Esophagus squamous epithelium (tissue), 5 donors: ENCODE data around the gene HNRNPAB. TPM values are rescaled to one million over a fixed set of nuclear protein-coding genes. Genes with fewer than 3 reads are reported as not detected.

Experiments used
- DNase-seq: peaks from one replicate; lab custom pipeline; 2025; lab: John Stamatoyannopoulos, UW
- H3K27ac ChIP-seq, 4 donors: fragments of 200-600 bp; sonication (generic); one replicate each; pipeline ENCODE4 v1.5.1; 2016 to 2019; ENCODE audit warnings: mild to moderate bottlenecking in 1 of 4
- H3K27me3 ChIP-seq, 4 donors: fragments of 200-600 bp; sonication (generic); 1 replicate in 3 of 4; 2 replicates in 1 of 4; pipeline versions ENCODE4 v1.5.1 to v1.6.0; 2017 to 2021; ENCODE audit warnings: antibody characterized with exemption in 1 of 4
- H3K36me3 ChIP-seq, 3 donors: fragments of 200-600 bp; sonication (generic); one replicate each; pipeline ENCODE4 v1.5.1; 2016 to 2019
- H3K4me1 ChIP-seq, 3 donors: fragments of 200-600 bp; sonication (generic); one replicate each; pipeline ENCODE4 v1.5.1; 2017 to 2019
- H3K4me3 ChIP-seq, 4 donors: fragments of 200-600 bp; sonication (generic); 1 replicate in 3 of 4; 2 replicates in 1 of 4; pipeline ENCODE4 v1.5.1; 2016 to 2019; ENCODE audit warnings: mild to moderate bottlenecking in 2 of 4, moderate library complexity in 1 of 4
- H3K9me3 ChIP-seq, 3 donors: fragments of 200-600 bp; sonication (generic); one replicate each; pipeline ENCODE4 v1.5.1; 2016 to 2019
- POLR2A ChIP-seq, 4 donors: fragments of 450-650 bp; IDR thresholded peaks; one replicate each; pipeline ENCODE4 v1.6.1; 2017; ENCODE audit warnings: antibody characterized with exemption in 4 of 4, mild to moderate bottlenecking in 4 of 4, moderate library complexity in 3 of 4
- WGBS, 2 donors: methylation state at CpG; one replicate each; pipeline ENCODE4 v1.1.5; 2018; 5-methylcytosine and 5-hydroxymethylcytosine counted together
- intact Hi-C: fragments of 100-400 bp; cut with DNase I; formaldehyde crosslinking; loops from one replicate; pipeline ENCODE4 v1.15.0; 2022
- total RNA-seq, 4 donors: library from RNA; depleted of rRNA; stranded (reverse); fragments of >200 nt; gene quantifications; one replicate each; pipeline ENCODE4 v1.1.0, GENCODE V29; 2016
- TF ChIP-seq, protein P1 (sequence below), 6 experiments: fragments of 450-650 bp in 4 of 6; fragments of 200-600 bp in 2 of 6; sonication (generic) in 2 of 6; IDR thresholded peaks; one replicate each; pipeline ENCODE4 v1.5.1; 2016 to 2019; ENCODE audit warnings: antibody characterized with exemption in 6 of 6, mild to moderate bottlenecking in 4 of 6, moderate library complexity in 4 of 6
- donor health status: DM: yes; HTN: yes; CAD: no.

The HNRNPAB gene
- total RNA-seq, 4 donors from 2014 or later: 123 to 150 (median 135) TPM

DNA sequence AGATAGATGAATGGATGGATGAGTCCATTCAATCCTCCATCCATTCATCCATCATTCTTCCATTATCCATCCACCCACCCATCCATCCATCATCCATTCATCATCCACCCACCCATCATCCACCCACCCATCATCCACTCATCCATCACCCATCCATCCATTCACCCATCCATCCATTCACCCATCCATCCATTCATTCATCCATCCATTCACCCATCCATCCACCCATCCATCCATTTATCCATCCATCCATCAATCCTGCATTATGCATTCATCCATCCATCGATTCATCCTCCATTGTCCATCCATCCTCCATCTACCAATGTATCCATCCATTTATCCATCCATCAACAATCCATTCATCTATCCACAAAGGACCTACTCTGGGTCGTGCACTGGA lies 41.1 kb downstream of the HNRNPAB start:
- Histone ChIP-seq H3K36me3 (no peaks in the 10 kb centered on the region), H3K4me1 (peaks cover 3 to 32% (median 3%) of the 10 kb centered on the region in 3 donors), H3K4me3 (no peak overlapping the region), H3K9me3 (no peaks in the 10 kb centered on the region), H3K27ac (no peak overlapping the region), H3K27me3 (peaks cover 0 to 19% (median 0%) of the 10 kb centered on the region in 4 donors)
- 93 to 94% methylated on average over 1 to 2 of the region's 2 CpGs for WGBS, 2 donors
- intact Hi-C loops: no loop called here
- DNase-seq: no peak
- TF ChIP-seq, protein P1, sequence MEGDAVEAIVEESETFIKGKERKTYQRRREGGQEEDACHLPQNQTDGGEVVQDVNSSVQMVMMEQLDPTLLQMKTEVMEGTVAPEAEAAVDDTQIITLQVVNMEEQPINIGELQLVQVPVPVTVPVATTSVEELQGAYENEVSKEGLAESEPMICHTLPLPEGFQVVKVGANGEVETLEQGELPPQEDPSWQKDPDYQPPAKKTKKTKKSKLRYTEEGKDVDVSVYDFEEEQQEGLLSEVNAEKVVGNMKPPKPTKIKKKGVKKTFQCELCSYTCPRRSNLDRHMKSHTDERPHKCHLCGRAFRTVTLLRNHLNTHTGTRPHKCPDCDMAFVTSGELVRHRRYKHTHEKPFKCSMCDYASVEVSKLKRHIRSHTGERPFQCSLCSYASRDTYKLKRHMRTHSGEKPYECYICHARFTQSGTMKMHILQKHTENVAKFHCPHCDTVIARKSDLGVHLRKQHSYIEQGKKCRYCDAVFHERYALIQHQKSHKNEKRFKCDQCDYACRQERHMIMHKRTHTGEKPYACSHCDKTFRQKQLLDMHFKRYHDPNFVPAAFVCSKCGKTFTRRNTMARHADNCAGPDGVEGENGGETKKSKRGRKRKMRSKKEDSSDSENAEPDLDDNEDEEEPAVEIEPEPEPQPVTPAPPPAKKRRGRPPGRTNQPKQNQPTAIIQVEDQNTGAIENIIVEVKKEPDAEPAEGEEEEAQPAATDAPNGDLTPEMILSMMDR (IDR thresholded peaks at IDR 0.05): no peak
- TF ChIP-seq POLR2A (IDR thresholded peaks at IDR 0.05): no peak

DNA sequence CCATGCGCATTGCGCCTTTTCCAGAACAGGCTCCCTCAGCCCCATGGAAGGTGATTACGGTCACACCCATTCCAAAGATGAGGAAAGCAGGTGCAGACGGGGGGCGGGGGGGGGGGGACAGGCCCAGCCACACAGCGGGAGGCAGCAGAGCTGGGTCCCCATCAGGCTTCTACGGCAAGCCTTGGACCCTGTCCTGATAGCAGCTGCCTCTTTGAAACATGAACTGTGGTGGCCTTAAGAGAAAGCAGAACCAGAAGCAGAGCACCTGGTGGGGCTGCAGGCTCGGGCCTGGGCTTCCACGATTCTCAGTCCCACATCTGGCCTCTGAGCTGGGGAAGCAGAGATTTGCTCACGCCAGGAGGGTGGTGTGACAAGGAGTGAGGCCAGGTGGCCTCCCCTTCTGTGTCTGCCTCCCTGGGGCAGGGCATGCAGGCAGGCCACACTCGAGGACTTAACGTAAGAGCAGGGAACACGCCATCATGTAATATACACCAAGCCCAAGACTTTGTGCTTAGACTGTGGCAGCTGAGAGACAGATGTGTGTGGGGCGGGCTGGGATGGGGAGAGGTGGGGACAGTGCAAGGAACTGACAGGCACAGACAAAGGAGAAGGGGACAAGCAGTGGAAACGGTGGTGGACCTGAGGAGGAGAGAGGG lies 42.4 kb downstream of the HNRNPAB start:
- no peaks in the 10 kb centered on the region for H3K36me3 ChIP-seq
- no peaks in the 10 kb centered on the region for H3K9me3 ChIP-seq
- 76 to 90% methylated on average over 8 to 9 of the region's 15 CpGs for WGBS, 2 donors
- H3K4me1 ChIP-seq: peaks cover 0 to 20% (median 0%) of the 10 kb centered on the region in 3 donors
- DNase-seq: no peak
- peaks cover 0 to 19% (median 0%) of the 10 kb centered on the region in 4 donors for H3K27me3 ChIP-seq
- H3K4me3 ChIP-seq: no peak overlapping the region
- intact Hi-C loops: no loop called here
- TF ChIP-seq POLR2A (IDR thresholded peaks at IDR 0.05): no peak
- TF ChIP-seq, protein P1 (IDR thresholded peaks at IDR 0.05): no peak
- no peak overlapping the region for H3K27ac ChIP-seq

DNA sequence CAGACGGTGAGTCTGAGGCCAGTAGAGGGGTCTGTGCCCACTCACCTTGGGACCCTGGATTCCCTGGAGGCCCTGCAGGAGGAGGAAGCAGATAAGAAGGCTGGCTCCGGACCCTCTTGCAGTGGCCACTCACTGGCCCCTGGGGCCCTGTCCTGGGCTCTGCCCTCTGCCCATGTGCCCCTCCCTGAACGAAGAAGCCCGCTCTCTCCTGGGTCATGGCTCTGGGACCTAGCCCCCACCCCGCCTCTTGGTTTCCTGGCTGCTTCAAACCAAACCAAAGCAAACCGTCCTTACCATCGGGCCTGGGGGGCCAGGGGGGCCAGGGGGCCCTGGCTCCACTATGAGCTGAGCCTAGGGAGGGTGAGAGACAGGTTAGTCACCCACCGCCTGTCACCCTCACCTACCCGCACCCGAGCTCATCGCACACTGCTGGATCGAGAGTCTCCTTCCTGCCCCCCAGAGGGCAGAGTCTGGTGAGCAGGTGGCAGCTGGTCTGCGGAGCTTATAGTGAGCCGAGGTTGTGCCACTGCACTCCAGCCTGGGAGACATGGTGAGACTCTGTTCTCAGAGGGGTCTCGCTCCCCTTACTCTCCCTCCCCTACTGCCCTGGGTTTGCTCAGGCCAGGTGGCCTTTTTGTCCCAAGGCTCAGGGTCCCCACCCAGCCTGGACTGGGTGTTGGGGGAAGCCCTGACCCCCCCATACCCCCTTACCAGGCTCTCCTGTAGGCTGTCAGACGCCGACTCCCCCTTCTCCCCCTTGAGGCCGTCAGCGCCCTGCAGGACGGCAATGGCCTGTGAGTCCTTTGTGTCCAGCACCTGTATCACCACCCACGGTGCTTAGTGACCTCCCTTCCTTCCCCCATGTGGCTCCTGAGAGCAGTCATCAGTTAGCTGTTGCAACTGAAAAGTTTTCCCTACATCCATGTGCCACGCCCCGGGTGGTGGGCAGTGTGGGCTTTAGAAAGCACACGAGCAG lies 43.4 kb downstream of the HNRNPAB start:
- no peak overlapping the region for H3K4me3 ChIP-seq
- DNase-seq: no peak
- 76 to 81% methylated on average over 8 to 13 of the region's 24 CpGs for WGBS, 2 donors
- no peak overlapping the region for H3K27ac ChIP-seq
- no peaks in the 10 kb centered on the region for H3K9me3 ChIP-seq
- H3K27me3 ChIP-seq: peaks cover 0 to 19% (median 0%) of the 10 kb centered on the region in 4 donors
- TF ChIP-seq, protein P1 (IDR thresholded peaks at IDR 0.05): no peak
- no peak for TF ChIP-seq POLR2A (IDR thresholded peaks at IDR 0.05)
- intact Hi-C loops: no loop called here
- no peaks in the 10 kb centered on the region for H3K36me3 ChIP-seq
- H3K4me1 ChIP-seq: peaks cover 0 to 18% (median 0%) of the 10 kb centered on the region in 3 donors

DNA sequence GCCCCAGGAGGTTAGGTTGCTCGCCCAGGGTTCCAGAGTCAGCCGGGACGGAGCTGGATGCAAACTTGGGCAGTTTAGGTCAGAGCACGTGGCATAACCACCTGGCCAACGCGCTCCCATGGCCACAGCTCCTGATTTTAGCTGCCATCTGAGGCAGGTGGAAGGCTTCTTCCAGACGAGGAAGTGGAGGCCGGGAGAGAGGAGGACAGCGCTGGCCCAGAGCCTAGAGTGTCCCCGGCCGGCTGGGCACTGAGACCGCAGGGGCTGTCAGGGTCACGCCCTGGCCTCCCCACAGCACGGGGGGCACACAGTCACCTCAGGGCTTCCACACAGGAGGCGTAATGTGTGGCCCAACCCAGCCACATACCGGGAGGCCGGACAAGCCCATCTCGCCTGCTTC lies 44.4 kb downstream of the HNRNPAB start:
- Histone ChIP-seq H3K27ac (no peak overlapping the region), H3K36me3 (no peaks in the 10 kb centered on the region), H3K4me3 (no peak overlapping the region), H3K27me3 (peaks cover 0 to 19% (median 0%) of the 10 kb centered on the region in 4 donors), H3K4me1 (peaks cover 0 to 18% (median 0%) of the 10 kb centered on the region in 3 donors), H3K9me3 (no peaks in the 10 kb centered on the region)
- whole genome bisulfite sequencing, 2 donors: 85% methylated on average over 11 to 13 of the region's 18 CpGs
- intact Hi-C loops: no loop called here
- TF ChIP-seq, protein P1 (IDR thresholded peaks at IDR 0.05): no peak
- no peak for TF ChIP-seq POLR2A (IDR thresholded peaks at IDR 0.05)
- no peak for DNase-seq
